WI38 (cell line): ENCODE results near the gene PCTP.

Experiments used
- H3K4me3 ChIP-seq: 2 replicates; pipeline ENCODE4 v1.5.1; 2011; ENCODE audit warnings: low read depth, mild to moderate bottlenecking, control low read depth, low read length
- TF ChIP-seq, protein P1 (sequence below): IDR thresholded peaks from 2 replicates; pipeline ENCODE4 v1.5.1; 2012; ENCODE audit warnings: low read depth, mild to moderate bottlenecking, control low read depth, low read length

PCTP gene

DNA sequence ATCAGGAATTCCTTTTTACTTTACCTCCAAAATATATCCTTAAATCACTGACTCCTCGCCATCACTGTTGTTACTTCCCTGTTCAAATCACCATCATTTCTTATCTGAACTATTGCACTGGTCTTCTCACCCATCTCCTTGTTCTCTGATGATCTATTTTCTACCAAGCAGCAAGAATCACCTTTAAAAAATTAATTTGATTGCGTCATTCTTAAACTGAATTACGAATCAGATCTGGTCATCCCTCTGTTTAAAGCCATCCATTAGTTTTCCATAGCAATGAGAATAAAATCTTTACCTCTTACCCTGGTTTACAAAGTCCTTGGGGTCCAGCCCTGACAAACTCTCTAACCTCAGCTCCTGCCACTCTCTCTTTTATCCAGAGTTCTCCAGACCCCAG lies 14.6 kb downstream of the PCTP start:
- no peak overlapping the region for H3K4me3 ChIP-seq
- TF ChIP-seq, protein P1, sequence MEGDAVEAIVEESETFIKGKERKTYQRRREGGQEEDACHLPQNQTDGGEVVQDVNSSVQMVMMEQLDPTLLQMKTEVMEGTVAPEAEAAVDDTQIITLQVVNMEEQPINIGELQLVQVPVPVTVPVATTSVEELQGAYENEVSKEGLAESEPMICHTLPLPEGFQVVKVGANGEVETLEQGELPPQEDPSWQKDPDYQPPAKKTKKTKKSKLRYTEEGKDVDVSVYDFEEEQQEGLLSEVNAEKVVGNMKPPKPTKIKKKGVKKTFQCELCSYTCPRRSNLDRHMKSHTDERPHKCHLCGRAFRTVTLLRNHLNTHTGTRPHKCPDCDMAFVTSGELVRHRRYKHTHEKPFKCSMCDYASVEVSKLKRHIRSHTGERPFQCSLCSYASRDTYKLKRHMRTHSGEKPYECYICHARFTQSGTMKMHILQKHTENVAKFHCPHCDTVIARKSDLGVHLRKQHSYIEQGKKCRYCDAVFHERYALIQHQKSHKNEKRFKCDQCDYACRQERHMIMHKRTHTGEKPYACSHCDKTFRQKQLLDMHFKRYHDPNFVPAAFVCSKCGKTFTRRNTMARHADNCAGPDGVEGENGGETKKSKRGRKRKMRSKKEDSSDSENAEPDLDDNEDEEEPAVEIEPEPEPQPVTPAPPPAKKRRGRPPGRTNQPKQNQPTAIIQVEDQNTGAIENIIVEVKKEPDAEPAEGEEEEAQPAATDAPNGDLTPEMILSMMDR, result no peak

DNA sequence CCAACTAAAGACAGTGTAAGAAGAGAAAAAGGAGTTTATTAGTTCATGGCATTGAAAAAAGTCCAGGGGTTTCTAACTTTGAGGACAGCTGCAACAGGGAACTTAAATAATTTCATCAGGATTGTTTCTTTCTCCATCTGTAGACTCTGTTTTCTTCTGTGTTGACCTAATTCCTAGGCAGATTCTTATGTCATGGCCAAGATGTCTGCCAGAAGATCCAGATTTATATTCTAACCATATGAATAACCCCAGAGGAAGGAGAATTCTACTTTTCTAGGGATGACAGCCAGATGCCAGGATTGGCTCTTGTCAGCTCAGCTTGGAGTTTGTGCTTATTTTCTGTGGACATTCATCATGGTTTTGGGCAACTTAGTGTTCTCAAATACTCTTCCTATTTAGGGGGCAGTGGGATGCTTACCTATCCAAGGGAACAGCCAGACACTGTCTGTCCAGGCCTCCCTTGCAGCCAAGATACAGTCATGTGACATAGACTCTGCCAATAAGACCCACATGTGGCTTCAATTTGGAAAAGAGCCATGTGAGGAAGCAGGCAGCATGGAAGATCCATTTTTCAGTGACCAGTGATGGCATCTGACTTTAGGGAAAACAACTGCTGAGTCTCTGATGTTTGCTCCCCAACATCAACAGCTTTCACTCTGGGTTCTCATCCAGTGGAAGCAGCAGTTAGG lies 18.2 kb downstream of the PCTP start:
- TF ChIP-seq, protein P1, result no peak

DNA sequence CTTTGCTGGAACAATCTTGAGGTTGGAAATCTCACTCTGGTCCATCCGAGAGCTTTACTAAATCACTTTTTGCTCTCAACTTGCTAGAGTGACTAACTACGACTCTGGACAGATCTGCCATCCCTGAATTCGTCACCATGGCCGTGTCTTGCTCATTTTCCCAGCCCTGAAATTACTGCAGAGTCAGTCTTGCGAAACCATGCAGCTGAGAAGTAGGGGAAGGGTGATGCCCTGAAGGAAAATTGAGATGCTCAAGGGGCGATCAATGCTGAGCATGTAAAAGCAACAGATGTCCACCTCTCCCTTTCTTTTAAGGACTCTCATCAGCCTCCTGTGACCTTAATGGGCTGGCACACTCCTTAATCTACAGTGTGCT lies 18.8 kb downstream of the PCTP start:
- TF ChIP-seq, protein P1, result no peak
- no peak overlapping the region for H3K4me3 ChIP-seq

More for the DNA sequence above, 18.2 kb downstream of the PCTP start:
- H3K4me3 ChIP-seq, result no peak overlapping the region

DNA sequence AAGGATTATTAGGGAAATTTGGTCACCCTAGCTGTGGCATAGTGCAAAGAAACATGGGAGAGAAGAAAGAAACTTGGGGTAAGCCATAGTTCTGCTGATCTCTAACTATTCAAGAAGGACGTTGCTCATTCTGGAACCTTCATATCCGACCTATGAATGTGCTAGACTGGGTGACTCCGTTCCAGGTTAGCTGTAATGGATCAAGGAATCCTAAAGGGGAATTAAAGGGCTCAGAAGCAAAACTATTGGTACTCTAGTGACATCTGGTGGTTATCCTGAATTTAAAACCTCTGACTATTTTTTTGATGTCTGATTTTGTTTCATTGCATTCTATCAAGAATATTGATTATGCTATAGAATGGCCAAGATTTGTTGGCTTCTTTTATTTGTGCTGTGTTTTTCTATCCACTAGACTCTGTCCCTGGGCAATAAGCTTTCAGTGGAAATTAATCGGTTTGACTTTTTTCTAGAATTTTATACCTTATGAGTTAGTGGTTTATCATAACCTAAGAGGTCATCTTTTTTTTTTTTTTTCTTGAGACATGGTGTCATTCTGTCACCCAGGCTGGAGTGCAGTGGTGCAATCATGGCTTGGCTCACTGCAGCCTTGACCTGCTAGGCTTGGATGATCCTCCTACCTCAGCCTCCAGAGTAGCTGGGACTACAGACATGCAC lies 19.5 kb downstream of the PCTP start:
- TF ChIP-seq, protein P1, result no peak
- H3K4me3 ChIP-seq, result no peak overlapping the region

DNA sequence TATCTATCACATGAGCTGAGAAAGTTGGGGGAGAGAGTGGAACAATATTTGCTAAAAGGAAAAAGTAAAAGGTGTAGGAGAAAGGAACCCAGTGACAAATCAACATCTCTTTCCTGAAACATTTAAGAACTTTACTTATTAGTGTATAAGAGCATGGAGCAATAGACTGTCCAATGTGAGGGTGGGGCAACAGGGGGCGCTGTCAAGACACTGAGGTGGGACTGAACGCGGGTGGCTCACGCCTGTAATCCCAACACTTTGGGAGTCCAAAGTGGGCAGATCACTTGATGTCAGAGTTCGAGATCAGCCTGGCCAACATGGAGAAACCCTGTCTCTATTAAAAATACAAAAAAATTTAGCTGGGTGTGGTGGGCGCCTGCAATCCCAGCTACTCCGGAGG lies 21.2 kb downstream of the PCTP start:
- TF ChIP-seq, protein P1, result no peak
- no peak overlapping the region for H3K4me3 ChIP-seq

DNA sequence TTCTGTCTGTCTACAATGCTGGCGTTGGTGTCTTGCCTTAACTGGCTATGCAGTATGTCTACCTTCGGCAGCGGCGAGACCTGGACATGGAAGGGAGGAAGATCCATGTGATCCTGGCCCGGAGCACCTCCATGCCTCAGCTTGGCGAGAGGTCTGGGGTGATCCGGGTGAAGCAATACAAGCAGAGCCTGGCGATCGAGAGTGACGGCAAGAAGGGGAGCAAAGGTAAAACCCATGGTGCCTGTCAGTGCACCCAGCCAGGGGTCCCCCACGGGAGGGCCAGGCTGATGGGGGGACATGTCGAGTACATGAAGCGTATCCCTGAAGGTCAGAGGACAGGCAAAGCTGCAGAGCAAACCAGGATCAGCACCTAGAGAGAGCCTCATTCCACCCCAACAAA lies 22.8 kb downstream of the PCTP start:
- TF ChIP-seq, protein P1, result no peak
- no peak overlapping the region for H3K4me3 ChIP-seq

DNA sequence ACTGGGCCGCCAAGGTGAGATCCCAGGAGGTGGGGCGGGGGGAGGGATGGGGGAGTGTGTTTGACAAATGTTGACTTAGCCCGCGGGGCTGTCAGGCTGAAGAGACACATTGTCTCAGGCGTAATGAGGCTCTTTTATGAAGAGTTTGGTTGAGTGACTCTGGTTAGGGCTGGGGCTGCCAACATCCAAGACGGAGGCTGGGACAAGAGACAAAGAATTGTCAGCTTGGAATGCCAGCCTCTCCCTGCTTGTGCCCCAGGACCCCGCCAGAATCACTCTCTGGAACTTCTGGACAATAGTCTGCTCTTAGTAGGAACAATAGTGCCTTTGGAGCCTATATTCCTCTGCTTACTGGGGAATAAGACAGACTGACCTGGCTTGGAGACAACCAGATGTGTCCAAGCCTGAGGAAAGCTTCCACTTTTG lies 24.0 kb downstream of the PCTP start:
- TF ChIP-seq, protein P1, result no peak
- no peak overlapping the region for H3K4me3 ChIP-seq
